ENCODE data around the gene CDK3.
"Not testable (repeated sequence)": the region's sequence is repeated elsewhere in the genome, so short reads cannot be mapped to it uniquely, and the experiment has no call there.

Gene CDK3

GRCh38 chr17:76017481-76018339 lies 17.1 kb downstream of the CDK3 start:
- no peak for DNase-seq

GRCh38 chr17:76018340-76018680 lies 17.7 kb downstream of the CDK3 start:
- DNase-seq: no peak

GRCh38 chr17:76018801-76019200 lies 18.1 kb downstream of the CDK3 start:
- no peak for DNase-seq

- DNase-seq: no peak
Measured at GRCh38 chr17:76019833-76020467, 19.3 kb downstream of the CDK3 start.

DNA sequence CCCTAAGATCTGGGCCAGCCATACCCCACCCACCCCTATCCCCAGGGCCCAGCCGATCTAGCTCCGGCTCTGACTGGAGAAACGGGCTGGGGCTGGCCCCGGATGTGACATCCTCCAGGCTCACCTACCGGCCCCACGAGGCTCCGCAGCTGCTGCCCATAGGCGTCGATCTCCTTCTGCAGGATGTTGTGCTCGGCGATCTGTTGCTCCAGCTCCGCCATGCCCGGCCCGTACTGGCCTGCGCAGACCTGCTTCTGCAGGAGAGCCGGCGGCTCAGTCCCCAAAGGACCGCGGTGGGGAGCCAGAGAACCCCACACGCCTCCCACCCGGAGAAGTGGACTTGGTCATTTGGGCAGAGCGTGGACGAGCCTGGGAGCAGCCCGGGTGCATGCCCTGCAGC lies 21.6 kb downstream of the CDK3 start:
- DNase-seq: no peak

DNA sequence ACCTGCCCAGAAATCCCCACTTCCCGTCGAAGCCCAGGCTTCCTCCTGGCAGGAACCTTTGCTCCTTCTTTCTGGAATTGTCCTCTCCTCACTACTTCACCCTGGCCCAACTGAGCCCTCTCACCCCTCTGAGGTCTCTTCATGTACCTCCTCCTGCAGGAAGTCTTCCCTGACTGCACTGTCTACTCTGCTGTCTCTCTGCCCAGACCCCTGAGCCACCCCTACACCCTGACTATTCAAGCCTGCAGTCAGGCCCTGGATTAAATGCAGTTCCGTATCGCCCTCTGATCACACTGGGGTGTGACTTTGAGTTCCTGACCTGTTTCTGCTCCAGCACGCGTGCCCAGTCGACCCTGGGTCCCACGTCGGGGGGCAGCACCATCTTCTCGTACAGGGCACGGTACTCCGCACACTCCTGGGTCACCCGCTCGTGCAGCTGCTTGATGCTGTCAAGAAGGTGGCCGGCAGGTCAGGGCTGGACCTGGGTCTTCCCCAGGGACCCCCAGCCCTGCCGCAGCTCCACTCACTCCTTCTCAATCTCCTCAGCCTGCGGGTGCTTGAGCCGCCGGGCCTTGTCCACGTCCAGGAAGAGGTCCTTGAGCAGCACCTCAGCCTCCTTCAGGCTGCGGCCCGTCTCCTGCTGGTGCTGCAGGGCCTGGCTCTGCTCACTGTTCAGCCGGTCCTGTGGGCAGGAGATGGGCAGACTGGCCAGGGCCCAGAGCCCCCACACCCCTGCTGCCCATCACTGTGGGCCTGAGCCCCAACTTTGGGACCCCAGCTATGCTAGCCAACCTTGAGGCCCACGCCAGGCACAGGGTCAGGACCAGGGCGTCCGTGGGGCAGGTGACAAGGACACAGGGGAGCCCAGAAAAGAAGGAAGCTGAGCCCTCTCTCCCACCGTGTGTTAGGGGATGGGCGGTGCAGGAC lies 22.6 kb downstream of the CDK3 start:
- no peak for DNase-seq

- no peak for DNase-seq
Measured at GRCh38 chr17:76023900-76024237, 23.2 kb downstream of the CDK3 start.

DNA sequence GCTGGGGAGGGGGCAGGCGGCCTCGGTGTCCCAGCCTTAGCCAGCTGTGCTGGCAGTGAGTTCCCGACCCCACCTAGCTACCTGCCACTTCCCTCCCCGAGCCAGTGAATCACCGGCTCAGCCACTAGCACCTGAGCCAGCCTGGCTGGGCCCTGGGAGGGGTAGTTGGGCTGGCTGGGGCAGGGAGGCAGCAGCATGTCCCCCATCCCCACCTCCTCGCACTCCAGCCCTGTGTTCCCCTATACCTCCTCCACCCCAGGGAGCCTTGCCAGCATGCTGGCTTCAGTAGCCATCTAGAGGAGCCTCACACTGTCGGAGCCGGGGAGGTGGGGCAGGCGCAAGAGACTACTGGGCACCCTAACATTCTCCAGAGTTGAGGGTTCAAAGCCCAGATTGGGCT lies 23.7 kb downstream of the CDK3 start:
- no peak for DNase-seq

DNA sequence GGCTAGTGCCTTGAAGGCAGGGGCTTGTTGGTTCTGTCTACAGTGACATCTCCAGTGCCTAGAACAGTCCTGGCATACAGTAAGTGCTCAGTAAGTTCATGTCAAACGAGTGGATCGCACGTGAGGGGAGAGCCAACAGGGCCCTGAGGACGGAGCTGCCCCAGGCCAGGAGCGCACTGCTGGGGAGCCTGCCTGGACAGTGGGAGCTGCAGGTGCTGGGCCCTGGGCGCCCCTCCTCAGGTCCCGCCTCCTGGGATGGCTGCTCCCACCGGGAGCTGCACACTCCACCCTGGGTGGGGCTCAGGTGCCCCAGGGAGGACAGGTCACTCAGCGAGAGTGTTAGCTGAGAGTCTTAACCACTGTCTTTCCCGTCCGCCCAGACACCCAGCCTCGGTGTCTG lies 24.6 kb downstream of the CDK3 start:
- no peak for DNase-seq

DNA sequence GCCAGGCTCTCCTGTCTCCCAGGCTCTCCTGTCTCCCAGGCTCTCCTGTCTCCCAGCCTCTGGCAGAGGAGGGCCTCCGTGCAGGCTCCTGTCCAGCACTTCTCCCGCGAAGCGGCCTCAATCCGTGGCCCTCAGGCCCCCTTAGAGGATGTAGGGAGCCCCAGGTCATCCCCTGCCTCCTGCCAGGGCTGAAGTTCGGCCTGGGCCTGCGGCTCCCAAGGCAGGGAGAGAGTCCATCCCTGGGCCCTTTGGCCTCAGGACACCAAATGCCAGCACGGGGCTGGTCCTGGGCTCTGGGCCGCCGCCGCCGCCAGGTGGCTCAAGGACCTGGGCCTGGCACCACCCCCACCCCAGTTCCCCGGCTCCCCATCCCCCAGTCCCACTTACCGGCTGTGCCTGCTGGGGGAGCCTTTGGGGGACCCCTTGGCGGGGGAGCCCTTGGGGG lies 26.1 kb downstream of the CDK3 start:
- DNase-seq: no peak

DNA sequence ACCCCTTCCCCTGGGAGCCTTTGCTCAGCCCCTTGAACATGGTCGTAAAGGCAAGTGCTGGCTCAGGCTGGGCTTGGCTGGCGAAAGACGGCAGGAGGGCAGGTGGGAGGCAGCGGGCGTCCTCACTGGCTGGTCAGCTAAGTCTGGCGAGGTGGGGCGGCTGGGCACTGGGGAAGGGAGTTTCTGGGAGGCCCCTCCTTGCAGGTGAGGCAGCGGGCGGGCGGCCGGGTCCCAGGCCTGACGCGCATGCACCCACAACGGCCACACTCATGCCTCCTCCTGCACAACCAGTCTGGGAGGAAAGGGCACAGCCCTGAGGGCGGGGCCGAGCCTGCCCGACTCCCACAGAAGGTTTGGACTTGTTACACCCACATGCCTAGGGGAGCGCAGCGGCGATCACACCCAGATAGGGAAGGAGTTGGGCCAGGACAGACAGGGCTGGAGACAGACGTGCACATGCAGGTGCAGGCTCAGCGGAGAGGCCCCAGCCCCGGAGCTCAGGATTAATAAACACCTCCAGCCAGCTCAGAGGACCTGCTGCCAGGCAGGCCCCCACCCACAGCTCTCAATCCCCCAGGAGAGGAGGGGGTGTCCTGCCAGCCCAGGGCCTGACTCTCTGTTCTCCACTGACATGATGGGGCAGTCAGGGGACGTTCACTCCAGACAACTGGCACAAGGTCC lies 26.6 kb downstream of the CDK3 start, which contains the start of gene EVPL:
Gene EVPL, minus strand, starts transcription at position 148 of the 681 bp plus-strand sequence. Its CDS starts 108 bp downstream, at position 40.
- DNase-seq: no peak

GRCh38 chr17:76032073-76032779 lies 31.6 kb downstream of the CDK3 start:
- peak; percentile 51 for DNase-seq

- DNase-seq: no peak
Measured at GRCh38 chr17:76032780-76033108, 32.1 kb downstream of the CDK3 start.

DNA sequence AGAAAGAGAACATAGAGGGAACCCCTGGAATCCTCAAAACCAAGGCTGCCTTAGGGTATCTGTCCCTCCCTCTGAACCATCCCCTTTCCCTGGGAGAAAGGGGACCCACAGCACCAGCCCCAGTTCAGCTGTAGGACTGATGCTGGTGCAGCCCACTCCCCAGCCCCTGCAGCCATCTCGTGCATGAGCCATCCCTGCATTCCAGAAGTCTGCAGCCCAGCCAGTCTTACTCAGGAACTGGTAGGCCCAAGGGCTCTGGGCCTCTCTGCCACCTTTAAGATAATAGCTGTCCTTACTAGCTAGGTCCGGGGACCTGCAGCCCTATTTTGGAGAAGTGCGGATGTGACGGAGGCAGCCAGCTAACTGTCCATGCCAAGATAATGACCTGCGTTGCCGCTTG lies 32.5 kb downstream of the CDK3 start:
- no peak for DNase-seq

GRCh38 chr17:76034428-76035350 lies 34.0 kb downstream of the CDK3 start:
- no peak for DNase-seq

- no peak for DNase-seq
Measured at GRCh38 chr17:76036497-76037261, 36.0 kb downstream of the CDK3 start.

- DNase-seq: no peak
Measured at GRCh38 chr17:76038050-76038449, 37.4 kb downstream of the CDK3 start.

DNA sequence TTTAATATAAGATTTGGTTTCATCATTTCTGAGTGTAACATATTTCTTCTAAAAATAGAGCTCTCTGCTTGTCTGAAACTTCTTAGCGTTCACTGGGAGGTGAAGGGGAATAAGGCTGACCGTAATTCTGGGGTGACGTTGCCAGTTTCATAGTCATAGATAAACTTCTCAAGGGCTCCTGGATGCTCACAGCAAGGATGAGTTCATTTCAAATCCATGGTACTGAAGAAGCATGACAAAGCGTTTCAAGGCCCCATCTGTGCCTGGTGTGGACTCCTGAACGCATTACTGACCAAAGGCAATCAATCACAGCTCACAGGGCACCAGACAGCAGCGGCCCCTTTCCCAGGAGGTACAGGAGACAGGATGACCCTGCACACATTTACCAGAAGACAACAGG lies 38.5 kb downstream of the CDK3 start:
- no peak for DNase-seq

DNA sequence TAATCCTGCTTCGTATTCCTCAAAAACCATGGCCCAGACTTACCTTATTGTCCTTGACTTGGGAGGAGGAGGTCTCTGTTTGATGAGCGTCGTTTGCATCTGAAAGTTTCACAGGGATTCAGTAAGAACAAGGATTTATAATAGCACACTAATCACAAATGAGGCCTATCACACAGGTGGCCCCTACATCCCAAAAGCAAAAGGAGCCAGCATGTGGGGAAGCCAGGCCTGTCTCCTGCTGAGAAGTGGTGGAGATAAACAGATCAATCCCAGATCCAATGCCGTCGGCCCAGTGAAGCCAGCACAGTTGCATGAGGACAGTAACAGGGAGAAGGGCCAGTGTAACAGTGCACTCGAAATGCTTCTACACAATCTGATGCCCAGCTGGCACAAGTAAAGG lies 39.7 kb downstream of the CDK3 start:
- no peak for DNase-seq

- not testable (repeated sequence) for DNase-seq
Measured at GRCh38 chr17:76042868-76043267, 42.2 kb downstream of the CDK3 start.
